ENCODE results near the gene NACA.

GRCh38 chr12:56749359-56749758 lies 24.3 kb upstream of the NACA start:
- TF ChIP-seq ZNF501 (tag by site-specific recombination; IDR thresholded peaks at IDR 0.05) (no peak), TSHZ1 (tag by site-specific recombination; IDR thresholded peaks at IDR 0.05; ENCODE audit: borderline replicate concordance) (no peak), CTCF (tag by site-specific recombination; IDR thresholded peaks at IDR 0.05) (no peak), GLIS1 (tag by site-specific recombination; IDR thresholded peaks at IDR 0.05) (no peak), ZBTB49 (tag by site-specific recombination; IDR thresholded peaks at IDR 0.05; ENCODE audit: low read depth) (no peak), ZNF521 (tag by site-specific recombination; IDR thresholded peaks at IDR 0.05) (no peak), REST (tag by site-specific recombination; IDR thresholded peaks at IDR 0.05) (no peak), ZNF416 (tag by site-specific recombination; IDR thresholded peaks at IDR 0.05) (no peak), SALL2 (tag by site-specific recombination; IDR thresholded peaks at IDR 0.05; ENCODE audit: borderline replicate concordance) (no peak), ZNF645 (tag by site-specific recombination; IDR thresholded peaks at IDR 0.05) (no peak)

Data from HEK293 (cell line).